Medulla oblongata (tissue), 1 donor: ENCODE measurements around the gene GLS.
"Not testable (repeated sequence)": the region's sequence is repeated elsewhere in the genome, so short reads cannot be mapped to it uniquely, and the experiment has no call there.

Experiments used
- DNase-seq: peaks from one replicate; pipeline ENCODE4 v3.0.0-alpha.2; 2015; ENCODE audit errors: extremely low spot score

Gene GLS

GRCh38 chr2:190885844-190886243, 5.2 kb downstream of the GLS start:
- not testable (repeated sequence) for DNase-seq

- DNase-seq = no peak
Observed at GRCh38 chr2:190887089-190887488, 6.5 kb downstream of the GLS start.

GRCh38 chr2:190888449-190888848, 7.8 kb downstream of the GLS start:
- DNase-seq = no peak

- no peak for DNase-seq
Observed at GRCh38 chr2:190889175-190889943, 8.7 kb downstream of the GLS start.

- DNase-seq = peak; percentile 57
Observed at GRCh38 chr2:190891372-190891771, 10.8 kb downstream of the GLS start.

GRCh38 chr2:190891889-190892288, 11.3 kb downstream of the GLS start:
- DNase-seq = no peak

- no peak for DNase-seq
Observed at GRCh38 chr2:190893157-190893556, 12.5 kb downstream of the GLS start.

GRCh38 chr2:190896477-190896876, 15.9 kb downstream of the GLS start:
- DNase-seq = no peak

- DNase-seq = no peak
Observed at GRCh38 chr2:190903693-190904450, 23.3 kb downstream of the GLS start.

GRCh38 chr2:190904640-190905261, 24.1 kb downstream of the GLS start:
- DNase-seq = no peak

GRCh38 chr2:190908532-190908931, 27.9 kb downstream of the GLS start:
- DNase-seq = no peak

- DNase-seq = no peak
Observed at GRCh38 chr2:190909680-190910079, 29.1 kb downstream of the GLS start.

- DNase-seq = no peak
Observed at GRCh38 chr2:190910341-190911136, 29.9 kb downstream of the GLS start.

GRCh38 chr2:190911813-190912212, 31.2 kb downstream of the GLS start:
- DNase-seq = no peak

GRCh38 chr2:190912726-190913125, 32.1 kb downstream of the GLS start:
- DNase-seq = no peak

- no peak for DNase-seq
Observed at GRCh38 chr2:190913725-190914124, 33.1 kb downstream of the GLS start.

GRCh38 chr2:190916829-190917228, 36.2 kb downstream of the GLS start:
- DNase-seq = no peak

GRCh38 chr2:190920085-190920484, 39.5 kb downstream of the GLS start:
- no peak for DNase-seq

- no peak for DNase-seq
Observed at GRCh38 chr2:190922376-190922775, 41.8 kb downstream of the GLS start.

GRCh38 chr2:190927301-190927700, 46.7 kb downstream of the GLS start:
- DNase-seq = no peak

GRCh38 chr2:190929919-190930318, 49.3 kb downstream of the GLS start:
- no peak for DNase-seq

- DNase-seq = no peak
Observed at GRCh38 chr2:190930411-190930810, 49.8 kb downstream of the GLS start.
